ENCODE measurements around the gene GALNT2. TPM values are rescaled to one million over a fixed set of nuclear protein-coding genes. Genes with fewer than 3 reads are reported as not detected.

The GALNT2 gene
- total and polyA plus RNA-seq, 10 donors: 7.9 to 44.8 (median 36.9) TPM

GRCh38 chr1:230186003-230186863 is 119.2 kb downstream of the GALNT2 start:
- Histone ChIP-seq H3K36me3 (peaks cover 0 to 23% (median 0%) of the 10 kb centered on the region in 6 donors), H3K27ac (peak overlapping the region in 1 of 8 donors; percentile 33), H3K27me3 (replicated peaks in 1 of 7) (no peaks in the 10 kb centered on the region), H3K9me3 (peaks cover 0 to 3% (median 0%) of the 10 kb centered on the region in 8 donors), H3K4me1 (peaks cover 9 to 44% (median 25%) of the 10 kb centered on the region in 6 donors), H3K4me3 (no peak overlapping the region)
- DNase-seq: no peak
- intact Hi-C loops (cut with DNase I; ENCODE audit: low total_unique reads): no loop called here
- WGBS, 5 donors: 81 to 85% (median 82%) methylated on average over 8 to 9 of the region's 9 CpGs
- no peak for TF ChIP-seq POLR2AphosphoS5 (IDR thresholded peaks at IDR 0.05)
- TF ChIP-seq POLR2A (IDR thresholded peaks at IDR 0.05): no peak
- TF ChIP-seq CTCF (IDR thresholded peaks at IDR 0.05 in 8 of 11, conservative IDR thresholded peaks at IDR 0.05 in 3 of 11): no peak

GRCh38 chr1:230186874-230187273 is 119.8 kb downstream of the GALNT2 start:
- Histone ChIP-seq H3K9me3 (peaks cover 0 to 3% (median 0%) of the 10 kb centered on the region in 8 donors), H3K4me3 (no peak overlapping the region), H3K27me3 (replicated peaks in 1 of 7) (no peaks in the 10 kb centered on the region), H3K27ac (peak overlapping the region in 2 of 8 donors; percentile 10 to 33), H3K36me3 (peaks cover 0 to 23% (median 0%) of the 10 kb centered on the region in 6 donors), H3K4me1 (peaks cover 10 to 50% (median 31%) of the 10 kb centered on the region in 6 donors)
- WGBS, 5 donors: 30 to 66% (median 37%) methylated on average over 4 of the region's 4 CpGs
- intact Hi-C loops (cut with DNase I; ENCODE audit: low total_unique reads): no loop called here
- TF ChIP-seq POLR2A (IDR thresholded peaks at IDR 0.05): no peak
- no peak for TF ChIP-seq CTCF (IDR thresholded peaks at IDR 0.05 in 8 of 11, conservative IDR thresholded peaks at IDR 0.05 in 3 of 11)
- no peak for TF ChIP-seq POLR2AphosphoS5 (IDR thresholded peaks at IDR 0.05)
- DNase-seq: no peak

GRCh38 chr1:230187290-230187689 is 120.3 kb downstream of the GALNT2 start:
- H3K4me3 ChIP-seq: no peak overlapping the region
- H3K27me3 ChIP-seq (replicated peaks in 1 of 7): no peaks in the 10 kb centered on the region
- peak overlapping the region in 2 of 8 donors; percentile 10 to 33 for H3K27ac ChIP-seq
- H3K9me3 ChIP-seq: peaks cover 0 to 3% (median 0%) of the 10 kb centered on the region in 8 donors
- no peak for DNase-seq
- peaks cover 0 to 23% (median 0%) of the 10 kb centered on the region in 6 donors for H3K36me3 ChIP-seq
- TF ChIP-seq CTCF (IDR thresholded peaks at IDR 0.05 in 8 of 11, conservative IDR thresholded peaks at IDR 0.05 in 3 of 11): no peak
- no peak for TF ChIP-seq POLR2AphosphoS5 (IDR thresholded peaks at IDR 0.05)
- no peak for TF ChIP-seq POLR2A (IDR thresholded peaks at IDR 0.05)
- H3K4me1 ChIP-seq: peaks cover 12 to 54% (median 33%) of the 10 kb centered on the region in 6 donors
- 74 to 100% (median 90%) methylated on average over 5 of the region's 5 CpGs for WGBS, 5 donors
- intact Hi-C loops (cut with DNase I; ENCODE audit: low total_unique reads): no loop called here

- Histone ChIP-seq H3K27ac (no peak overlapping the region), H3K9me3 (peaks cover 0 to 3% (median 0%) of the 10 kb centered on the region in 8 donors), H3K36me3 (peaks cover 0 to 24% (median 0%) of the 10 kb centered on the region in 6 donors), H3K27me3 (replicated peaks in 1 of 7) (no peaks in the 10 kb centered on the region), H3K4me1 (peaks cover 12 to 54% (median 33%) of the 10 kb centered on the region in 6 donors), H3K4me3 (no peak overlapping the region)
- DNase-seq: no peak
- intact Hi-C loops (cut with DNase I; ENCODE audit: low total_unique reads): no loop called here
- WGBS, 5 donors: 79 to 93% (median 90%) methylated on average over 6 of the region's 6 CpGs
- TF ChIP-seq CTCF (IDR thresholded peaks at IDR 0.05 in 8 of 11, conservative IDR thresholded peaks at IDR 0.05 in 3 of 11) (no peak), POLR2A (IDR thresholded peaks at IDR 0.05) (no peak), POLR2AphosphoS5 (IDR thresholded peaks at IDR 0.05) (no peak)
These were observed 121.8 kb downstream of the GALNT2 start for GRCh38 chr1:230188826-230189225.

Measured in spleen (tissue), 11 donors.